Daoy (cell line): ENCODE data around the gene DIAPH2. TPM values are rescaled to one million over a fixed set of nuclear protein-coding genes. Genes with fewer than 3 reads are reported as not detected.

ENCODE experiments used
- DNase-seq: peaks from one replicate; pipeline ENCODE4 v3.0.0-alpha.2; 2015; ENCODE audit warnings: low read depth
- total RNA-seq: library from RNA; depleted of rRNA; stranded (reverse); fragments of >200 nt; shearing (Covaris generic); gene quantifications from 2 replicates; pipeline ENCODE4 v1.2.3, GENCODE V29; 2014

The DIAPH2 gene
- total RNA-seq, 1 experiment from 2014 or later: 8.0 TPM

DNA sequence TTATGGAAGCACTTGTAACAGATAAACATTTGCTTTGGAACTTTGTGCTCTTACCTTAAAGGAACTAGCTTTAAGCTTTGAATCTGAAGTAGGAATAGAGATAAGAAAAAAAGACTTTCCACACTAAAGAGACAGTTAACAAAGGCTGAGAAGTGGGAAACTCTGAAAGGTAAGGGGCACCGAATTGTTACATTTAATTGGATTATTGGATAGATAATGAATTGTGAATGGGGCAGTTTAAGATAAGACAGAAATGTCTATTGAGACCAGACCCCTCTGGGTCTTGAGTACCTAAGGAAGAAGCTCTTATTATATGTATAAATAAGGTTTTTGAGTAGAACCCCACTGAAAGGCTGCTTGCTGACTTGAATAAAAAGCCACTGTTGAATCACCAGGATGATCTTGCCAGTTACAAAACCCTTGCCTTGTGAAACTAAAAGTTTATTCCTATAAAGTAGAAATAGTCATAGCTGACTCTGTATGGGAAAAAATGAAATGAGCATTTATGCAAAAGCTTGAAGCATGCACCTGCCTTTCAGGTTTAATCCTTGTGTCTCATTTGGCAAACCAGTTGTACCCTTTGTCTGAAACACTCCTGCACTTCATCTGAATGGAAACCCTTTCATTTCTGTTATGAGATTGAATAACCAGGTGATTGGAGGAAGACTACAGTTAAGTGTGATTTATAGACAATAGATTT lies 622.3 kb downstream of the DIAPH2 start:
- no peak for DNase-seq

DNA sequence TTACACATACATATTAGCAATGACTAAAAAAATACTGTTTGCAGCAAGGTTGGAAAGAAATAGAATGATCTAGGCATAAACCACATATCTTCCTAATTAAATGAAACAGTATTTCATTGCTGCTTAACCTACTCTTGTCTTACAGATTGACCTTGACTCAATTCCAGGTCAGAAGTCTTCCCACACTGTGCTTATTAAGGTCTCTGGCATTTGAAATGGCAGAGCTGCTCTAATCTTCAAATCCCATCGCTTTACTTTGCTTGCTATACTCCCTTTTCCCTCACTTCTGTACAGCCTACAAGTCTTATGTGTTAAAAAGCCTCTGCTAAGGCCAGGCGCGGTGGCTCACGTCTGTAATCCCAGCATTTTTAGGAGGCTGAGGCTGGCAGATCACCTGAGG lies 623.5 kb downstream of the DIAPH2 start:
- no peak for DNase-seq

GRCh38 chrX:97309487-97310116 lies 625.0 kb downstream of the DIAPH2 start:
- no peak for DNase-seq

DNA sequence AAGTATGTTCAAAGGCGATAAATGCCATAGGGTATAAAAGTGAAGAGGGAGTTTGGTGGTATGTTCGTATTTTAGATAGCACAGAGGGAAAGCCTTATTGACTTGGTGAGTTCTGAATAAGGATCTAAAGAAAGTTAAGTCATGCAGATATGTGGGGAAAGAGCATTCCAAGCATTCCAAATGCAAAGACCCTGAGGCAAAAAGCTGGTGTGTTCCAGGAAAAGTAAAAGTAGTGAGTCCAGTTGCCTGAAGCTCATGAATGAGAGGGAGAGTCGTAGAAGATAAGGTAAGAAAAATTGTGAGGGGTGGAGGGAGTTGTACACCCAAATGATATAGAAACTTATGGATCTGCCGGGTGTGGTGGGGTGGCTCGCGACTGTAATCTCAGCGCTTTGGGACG lies 625.7 kb downstream of the DIAPH2 start:
- peak; percentile 4 for DNase-seq

DNA sequence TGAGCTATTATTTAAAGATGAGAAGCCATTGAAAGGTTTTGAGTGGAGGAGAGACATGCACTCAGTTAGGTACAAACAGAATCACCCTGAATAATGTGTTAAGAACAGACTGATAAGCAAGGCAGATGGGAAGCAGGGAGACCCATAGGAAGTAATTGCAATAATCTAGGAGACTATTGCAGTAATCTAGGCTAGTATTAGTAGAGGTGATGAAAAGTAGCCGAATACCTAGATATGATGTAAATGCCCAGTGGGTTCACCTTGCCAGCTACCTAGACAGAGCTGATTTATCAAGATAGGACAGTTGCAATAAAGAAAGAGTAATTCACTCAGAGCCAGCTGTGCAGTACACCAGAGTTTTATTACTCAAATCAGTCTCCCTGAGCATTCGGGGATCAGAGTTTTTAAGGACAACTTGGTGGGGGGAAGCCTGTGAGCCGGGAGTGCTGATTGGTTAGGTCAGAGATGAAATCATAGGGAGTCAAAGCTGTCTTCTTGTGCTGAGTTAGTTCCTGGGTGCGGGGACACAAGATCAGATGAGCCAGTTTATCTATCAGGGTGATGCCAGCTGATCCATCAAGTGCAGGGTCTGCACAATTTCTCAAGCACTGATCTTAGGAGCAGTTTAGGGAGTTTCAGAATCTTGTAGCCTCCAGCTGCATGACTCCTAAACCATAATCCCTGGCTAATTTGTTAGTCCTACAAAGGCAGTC lies 626.6 kb downstream of the DIAPH2 start:
- no peak for DNase-seq

GRCh38 chrX:97314345-97314744 lies 629.7 kb downstream of the DIAPH2 start:
- DNase-seq: no peak

GRCh38 chrX:97315939-97316338 lies 631.3 kb downstream of the DIAPH2 start:
- DNase-seq: peak; percentile 20

GRCh38 chrX:97320305-97320704 lies 635.7 kb downstream of the DIAPH2 start:
- no peak for DNase-seq

GRCh38 chrX:97322401-97322800 lies 637.8 kb downstream of the DIAPH2 start:
- DNase-seq: no peak

GRCh38 chrX:97326456-97326855 lies 641.8 kb downstream of the DIAPH2 start:
- no peak for DNase-seq

- DNase-seq: no peak
Observed at GRCh38 chrX:97328853-97329390, 644.3 kb downstream of the DIAPH2 start.

DNA sequence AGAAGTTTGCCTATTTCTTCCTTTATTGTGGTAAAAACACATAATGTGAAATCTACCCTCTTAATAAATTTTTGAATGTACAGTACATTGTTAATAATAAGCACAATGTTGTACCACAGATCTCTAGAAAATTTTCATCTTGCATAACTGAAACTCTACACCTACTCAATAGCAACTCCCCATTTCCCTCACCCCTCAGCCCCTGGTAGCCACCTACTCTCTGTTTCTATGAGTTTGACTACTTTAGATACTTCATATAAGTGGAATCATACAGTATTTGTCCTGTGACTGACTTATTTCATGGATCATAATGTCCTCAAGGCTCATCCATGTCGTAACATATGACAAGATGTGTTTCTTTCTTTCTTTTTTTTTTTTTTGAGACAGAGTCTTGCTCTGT lies 645.5 kb downstream of the DIAPH2 start:
- DNase-seq: no peak

DNA sequence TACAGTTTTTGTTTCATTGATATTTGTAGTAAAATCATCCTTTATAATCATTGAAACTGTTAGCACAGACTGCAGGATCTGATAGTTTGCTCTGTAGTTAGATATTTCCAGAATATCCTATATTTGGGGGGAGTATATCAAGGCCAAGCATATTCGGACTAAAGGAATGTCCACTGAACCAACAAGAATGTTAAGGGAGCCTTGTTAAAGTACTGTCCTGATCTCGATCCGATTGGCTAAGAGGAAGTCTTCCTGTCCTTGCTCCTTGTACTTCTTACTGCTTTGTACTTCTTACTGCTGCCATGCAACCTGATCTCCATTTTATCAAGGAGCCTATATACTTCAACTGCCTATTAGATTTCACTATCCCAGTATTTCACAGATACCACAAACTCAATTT lies 648.3 kb downstream of the DIAPH2 start:
- no peak for DNase-seq

GRCh38 chrX:97334850-97335249 lies 650.2 kb downstream of the DIAPH2 start:
- no peak for DNase-seq

DNA sequence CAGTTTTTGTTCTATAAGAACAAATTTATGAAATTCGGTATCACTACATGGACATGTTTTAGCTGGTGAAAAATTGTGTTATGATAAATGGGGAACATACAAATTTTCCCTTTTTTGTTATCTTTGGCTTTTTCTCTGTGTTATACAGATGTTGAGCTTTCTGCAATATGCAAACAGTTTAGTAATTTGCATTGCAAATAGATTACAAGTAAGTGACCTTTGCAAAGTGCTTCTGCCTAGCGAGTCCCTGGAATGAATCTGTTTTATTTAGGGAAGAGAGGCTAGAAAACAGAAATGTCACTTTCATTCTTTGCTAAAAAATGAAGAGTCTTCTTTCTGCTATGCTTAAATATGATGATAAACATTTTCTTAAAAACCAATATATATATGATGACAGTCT lies 660.1 kb downstream of the DIAPH2 start:
- no peak for DNase-seq

- no peak for DNase-seq
Observed at GRCh38 chrX:97358941-97359340, 674.3 kb downstream of the DIAPH2 start.

DNA sequence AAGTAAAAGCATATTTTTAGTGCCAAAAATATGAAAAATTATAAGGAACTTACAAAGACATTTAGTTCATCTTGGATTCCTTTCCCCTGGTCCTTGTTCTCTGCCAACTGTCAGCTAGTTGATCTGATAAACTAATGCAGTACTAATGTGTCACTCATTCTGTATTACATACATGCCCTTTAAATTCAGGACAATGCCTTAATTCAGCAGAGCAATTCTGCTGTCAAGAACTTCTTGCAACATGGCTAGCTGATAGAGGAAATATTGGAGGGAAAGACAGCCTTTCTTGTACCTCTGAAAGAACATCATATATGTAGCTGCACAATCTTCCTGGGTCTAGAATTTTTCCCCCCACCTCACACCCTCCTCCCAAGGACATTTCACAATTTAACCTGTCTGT lies 679.2 kb downstream of the DIAPH2 start:
- no peak for DNase-seq

GRCh38 chrX:97366237-97366636 lies 681.6 kb downstream of the DIAPH2 start:
- no peak for DNase-seq

DNA sequence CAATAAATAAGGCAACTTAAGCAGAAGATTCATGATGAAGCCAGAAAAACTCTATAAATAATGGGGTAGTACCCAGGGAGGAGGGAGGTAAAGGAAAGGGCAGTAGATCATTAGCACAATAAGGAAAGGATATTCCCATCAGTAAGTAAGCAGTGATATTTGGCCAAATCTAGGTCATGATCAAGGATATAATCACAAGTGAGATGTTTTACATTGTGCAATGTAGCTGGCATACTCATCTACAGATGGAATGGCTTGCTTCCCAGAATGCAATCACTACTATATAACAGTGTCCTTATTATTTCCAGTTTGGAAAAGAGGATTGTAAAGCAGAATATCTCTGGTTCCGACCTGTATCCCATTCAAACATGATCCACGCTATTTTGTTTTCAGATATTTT lies 682.5 kb downstream of the DIAPH2 start:
- no peak for DNase-seq

DNA sequence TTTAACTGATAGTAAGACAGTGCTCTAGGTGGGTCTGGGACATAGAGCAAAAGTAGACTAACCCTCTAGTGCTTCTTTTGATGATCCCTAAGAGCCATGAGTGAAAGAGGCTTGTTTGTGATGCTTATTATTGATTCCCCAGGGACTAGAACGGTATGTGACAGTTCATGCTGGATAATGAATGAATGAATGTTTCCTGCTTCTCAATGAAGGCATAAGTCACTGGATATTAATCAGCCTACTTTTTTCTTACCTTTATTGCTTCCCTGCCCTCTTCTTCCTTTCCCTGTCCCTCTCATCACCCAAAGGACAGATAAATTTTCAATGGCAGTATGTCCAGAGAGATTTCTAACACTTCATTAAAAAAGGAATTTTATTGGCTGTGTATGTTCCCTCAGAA lies 685.3 kb downstream of the DIAPH2 start:
- no peak for DNase-seq

DNA sequence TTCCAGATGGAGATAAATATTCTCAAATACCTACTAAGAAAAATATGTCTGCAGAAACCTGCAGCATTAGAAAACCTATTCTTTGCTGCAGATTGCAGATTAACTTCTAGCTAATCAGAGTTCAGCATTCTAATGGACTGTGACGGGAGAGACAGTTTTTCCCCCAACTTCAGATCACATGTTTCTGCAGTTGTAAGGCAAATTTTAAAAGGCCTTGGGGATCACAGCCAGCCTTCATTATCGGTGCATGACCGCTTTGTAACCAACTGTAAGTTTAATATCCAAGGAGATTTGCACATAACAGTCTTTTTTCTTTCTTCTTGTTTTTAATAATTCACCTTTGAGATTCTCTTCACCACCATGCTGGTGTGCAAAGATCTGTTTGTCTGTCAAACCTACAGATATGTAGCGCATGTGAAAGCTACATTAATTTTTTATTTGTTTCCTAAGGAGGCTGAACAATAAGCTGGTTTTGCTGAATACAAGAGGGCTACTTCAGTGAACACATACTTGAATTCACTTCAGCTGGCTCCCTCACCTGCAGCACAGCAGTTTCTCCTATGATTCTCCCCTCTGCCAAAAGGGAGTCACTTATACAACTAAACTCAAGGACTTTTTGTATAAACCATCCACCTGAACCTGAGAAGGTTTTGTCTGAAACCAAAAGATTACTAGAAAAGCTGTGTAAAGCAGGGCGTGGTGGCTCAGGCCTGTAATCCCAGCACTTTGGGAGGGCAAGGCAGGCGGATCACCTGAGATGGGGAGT lies 687.5 kb downstream of the DIAPH2 start:
- DNase-seq: no peak

- no peak for DNase-seq
Observed at GRCh38 chrX:97374266-97374665, 689.6 kb downstream of the DIAPH2 start.
